GM23338 (cell line): Measurements from ENCODE around the gene PHF21A. TPM values are rescaled to one million over a fixed set of nuclear protein-coding genes. Genes with fewer than 3 reads are reported as not detected.

ENCODE experiments used
- ATAC-seq: fragments of 200-7000 bp; cut with Tn5 transposase; 3 replicates; pipeline ENCODE4 v1.9.1; 2020
- DNase-seq: peaks from one replicate; pipeline ENCODE4 v3.0.0-alpha.2; 2015; ENCODE audit warnings: low spot score
- H2AFZ ChIP-seq: fragments of 200-600 bp; sonication (generic); 2 replicates; pipeline ENCODE4 v1.8.0; 2016; ENCODE audit warnings: antibody characterized with exemption, mild to moderate bottlenecking, moderate library complexity
- H3F3A ChIP-seq: fragments of 200-600 bp; sonication (generic); replicated peaks from 2 replicates; pipeline ENCODE4 v1.8.0; 2017; ENCODE audit warnings: antibody characterized with exemption, mixed run types, low read depth
- H3K27ac ChIP-seq: fragments of 200-600 bp; sonication (generic); 2 replicates; pipeline ENCODE4 v1.6.1; 2016; ENCODE audit warnings: low read depth
- H3K27me3 ChIP-seq: fragments of 200-600 bp; sonication (generic); 2 replicates; pipeline ENCODE4 v1.8.0; 2016; ENCODE audit warnings: mild to moderate bottlenecking, mixed run types, moderate library complexity; ENCODE audit not compliant: insufficient read depth
- H3K36me3 ChIP-seq: fragments of 200-600 bp; sonication (generic); 2 replicates; pipeline ENCODE4 v1.8.0; 2016; ENCODE audit warnings: mild to moderate bottlenecking; ENCODE audit not compliant: insufficient read depth
- H3K4me1 ChIP-seq: fragments of 200-600 bp; sonication (generic); 2 replicates; pipeline ENCODE4 v1.8.0; 2016; ENCODE audit warnings: mild to moderate bottlenecking, moderate library complexity; ENCODE audit not compliant: insufficient read depth
- H3K4me2 ChIP-seq: fragments of 200-600 bp; sonication (generic); 2 replicates; pipeline ENCODE4 v1.7.1; 2017; ENCODE audit warnings: mixed run types
- H3K4me3 ChIP-seq: fragments of 200-600 bp; sonication (generic); 2 replicates; pipeline ENCODE4 v1.6.1; 2016; ENCODE audit warnings: mixed run types
- H3K79me2 ChIP-seq: fragments of 200-600 bp; sonication (generic); replicated peaks from 2 replicates; pipeline ENCODE4 v1.8.0; 2017; ENCODE audit warnings: mild to moderate bottlenecking; ENCODE audit not compliant: insufficient read depth
- H3K9me2 ChIP-seq: fragments of 200-600 bp; sonication (generic); 2 replicates; pipeline ENCODE4 v1.8.0; 2017; ENCODE audit not compliant: insufficient read depth
- H4K20me1 ChIP-seq: fragments of 200-600 bp; sonication (generic); replicated peaks from 2 replicates; pipeline ENCODE4 v1.8.0; 2017; ENCODE audit warnings: mild to moderate bottlenecking; ENCODE audit not compliant: insufficient read depth
- H3K27ac Mint-ChIP-seq: 2 replicates; pipeline ENCODE4 v1.8.0; 2020; ENCODE audit warnings: inconsistent platforms, mild to moderate bottlenecking, moderate library complexity, mixed read lengths
- H3K27me3 Mint-ChIP-seq: 3 replicates; pipeline ENCODE4 v1.8.0; 2022; ENCODE audit warnings: low read depth, mild to moderate bottlenecking, moderate library complexity, mixed read lengths, inconsistent platforms; ENCODE audit not compliant: insufficient read depth, poor library complexity
- H3K36me3 Mint-ChIP-seq: 3 replicates; pipeline ENCODE4 v1.8.0; 2021; ENCODE audit warnings: low read depth, mild to moderate bottlenecking, inconsistent platforms, moderate library complexity, mixed read lengths
- H3K4me1 Mint-ChIP-seq: 3 replicates; pipeline ENCODE4 v1.8.0; 2020; ENCODE audit warnings: mild to moderate bottlenecking, inconsistent platforms, mixed read lengths
- H3K4me3 Mint-ChIP-seq: 3 replicates; pipeline ENCODE4 v1.8.0; 2021; ENCODE audit warnings: moderate library complexity, mild to moderate bottlenecking, inconsistent platforms, mixed read lengths
- H3K9me3 Mint-ChIP-seq: 3 replicates; pipeline ENCODE4 v1.8.0; 2020; ENCODE audit warnings: moderate library complexity, mild to moderate bottlenecking, inconsistent platforms, mixed read lengths
- CREB1 ChIP-seq: fragments of 250-450 bp; sonication (Bioruptor Pico); IDR thresholded peaks from 2 replicates; pipeline ENCODE4 v1.5.0; 2020; ENCODE audit warnings: low read depth, mild to moderate bottlenecking, moderate library complexity
- EZH2 ChIP-seq: fragments of 200-600 bp; sonication (generic); IDR thresholded peaks from one replicate; pipeline ENCODE4 v1.8.0; 2017; ENCODE audit warnings: antibody characterized with exemption, mild to moderate bottlenecking, low read depth; ENCODE audit not compliant: unreplicated experiment
- EZH2phosphoT487 ChIP-seq: fragments of 200-600 bp; sonication (generic); IDR thresholded peaks from one replicate; pipeline ENCODE4 v1.8.1; 2018; ENCODE audit warnings: antibody characterized with exemption; ENCODE audit not compliant: unreplicated experiment
- JUNB ChIP-seq: IDR thresholded peaks from one replicate; pipeline ENCODE4 v1.6.1; 2016; ENCODE audit warnings: antibody characterized with exemption; ENCODE audit not compliant: unreplicated experiment
- NANOG ChIP-seq: IDR thresholded peaks from 2 replicates; pipeline ENCODE4 v1.6.1; 2016; ENCODE audit warnings: antibody characterized with exemption, borderline replicate concordance
- POLR2AphosphoS5 ChIP-seq: IDR thresholded peaks from 2 replicates; pipeline ENCODE4 v1.6.1; 2016; ENCODE audit warnings: antibody characterized with exemption, low read depth
- STAT1 ChIP-seq: IDR thresholded peaks from one replicate; pipeline ENCODE4 v1.6.1; 2016; ENCODE audit warnings: antibody characterized with exemption; ENCODE audit not compliant: unreplicated experiment
- ZNF114 ChIP-seq: fragments of 250-450 bp; sonication (Bioruptor Pico); IDR thresholded peaks from 2 replicates; pipeline ENCODE4 v1.5.0; 2020; ENCODE audit warnings: mild to moderate bottlenecking, moderate library complexity
- ZNF331 ChIP-seq: fragments of 250-450 bp; sonication (Bioruptor Pico); IDR thresholded peaks from 2 replicates; pipeline ENCODE4 v1.5.0; 2020; ENCODE audit warnings: low read depth, mild to moderate bottlenecking, moderate library complexity
- polyA plus RNA-seq: library from polyadenylated mRNA; unstranded; fragments of >200 nt; fragmentation: Nextera tagmentation; extraction: Ambion mirVana; gene quantifications from 2 replicates; pipeline ENCODE4 v1.2.1, GENCODE V29; 2016
- total RNA-seq: library from RNA; depleted of rRNA; stranded (reverse); fragments of >200 nt; shearing (Covaris generic); gene quantifications from 2 replicates; pipeline ENCODE4 v1.2.3, GENCODE V29; 2014
- TF ChIP-seq, protein P1 (sequence below): IDR thresholded peaks from one replicate; pipeline ENCODE4 v1.6.1; 2018; ENCODE audit warnings: antibody characterized with exemption; ENCODE audit not compliant: unreplicated experiment
- TF ChIP-seq, protein P2 (sequence below): fragments of 250-450 bp; sonication (Bioruptor Pico); IDR thresholded peaks from 2 replicates; pipeline ENCODE4 v1.5.0; 2020; ENCODE audit warnings: mild to moderate bottlenecking, moderate library complexity
- TF ChIP-seq, protein P3 (sequence below): IDR thresholded peaks from 2 replicates; pipeline ENCODE4 v1.6.1; 2016; ENCODE audit warnings: antibody characterized with exemption
- TF ChIP-seq, protein P4 (sequence below), 2 experiments: fragments of 200-600 bp in 1 of 2; sonication (generic) in 1 of 2; conservative IDR thresholded peaks; 2 replicates each; pipeline versions ENCODE4 v1.5.1 to v1.6.1; 2016 to 2017; ENCODE audit warnings: antibody characterized with exemption in 2 of 2, low read depth in 2 of 2, mild to moderate bottlenecking in 2 of 2, moderate library complexity in 1 of 2

Gene PHF21A
- total and polyA plus RNA-seq, 2 experiments from 2014 or later = 21.7 to 23.6 TPM

DNA sequence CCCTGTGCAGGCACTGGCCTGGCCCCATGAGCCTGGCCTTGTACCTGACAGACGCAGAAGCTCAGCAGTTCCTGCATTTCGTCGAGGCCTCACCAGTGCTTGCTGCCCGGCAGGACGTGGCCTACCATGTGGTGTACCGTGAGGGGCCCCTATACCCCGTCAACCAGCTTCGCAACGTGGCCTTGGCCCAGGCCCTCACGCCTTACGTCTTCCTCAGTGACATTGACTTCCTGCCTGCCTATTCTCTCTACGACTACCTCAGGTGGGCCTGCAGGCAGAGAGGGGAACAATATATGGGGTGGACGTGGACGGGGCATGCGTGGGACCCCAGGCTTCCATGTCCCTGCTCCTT, 193.9 kb downstream of the PHF21A start:
- Histone ChIP-seq H3F3A (peaks cover 4% of the 10 kb centered on the region; the same call in 1 of the 2 replicates), H3K4me3 (no peak overlapping the region), H2AFZ (no peak overlapping the region), H3K4me1 (peaks cover 7% of the 10 kb centered on the region), H3K36me3 (no peaks in the 10 kb centered on the region), H3K79me2 (peaks cover 19% of the 10 kb centered on the region), H3K27ac (no peak overlapping the region), H3K9me2 (no peaks in the 10 kb centered on the region), H4K20me1 (peaks cover 9% of the 10 kb centered on the region; the same call in 1 of the 2 replicates), H3K27me3 (no peaks in the 10 kb centered on the region), H3K4me2 (no peak overlapping the region)
- H3K4me3 Mint-ChIP-seq = no peak overlapping the region
- H3K27me3 Mint-ChIP-seq = peaks cover 18% of the 10 kb centered on the region
- H3K4me1 Mint-ChIP-seq = peaks cover 17% of the 10 kb centered on the region
- TF ChIP-seq NANOG (no peak), EZH2phosphoT487 (no peak), JUNB (no peak), CREB1 (CRISPR knock-in tag) (no peak), STAT1 (no peak), EZH2 (no peak), POLR2AphosphoS5 (no peak), ZNF114 (CRISPR knock-in tag) (no peak), ZNF331 (CRISPR knock-in tag) (no peak)
- TF ChIP-seq, protein P1, sequence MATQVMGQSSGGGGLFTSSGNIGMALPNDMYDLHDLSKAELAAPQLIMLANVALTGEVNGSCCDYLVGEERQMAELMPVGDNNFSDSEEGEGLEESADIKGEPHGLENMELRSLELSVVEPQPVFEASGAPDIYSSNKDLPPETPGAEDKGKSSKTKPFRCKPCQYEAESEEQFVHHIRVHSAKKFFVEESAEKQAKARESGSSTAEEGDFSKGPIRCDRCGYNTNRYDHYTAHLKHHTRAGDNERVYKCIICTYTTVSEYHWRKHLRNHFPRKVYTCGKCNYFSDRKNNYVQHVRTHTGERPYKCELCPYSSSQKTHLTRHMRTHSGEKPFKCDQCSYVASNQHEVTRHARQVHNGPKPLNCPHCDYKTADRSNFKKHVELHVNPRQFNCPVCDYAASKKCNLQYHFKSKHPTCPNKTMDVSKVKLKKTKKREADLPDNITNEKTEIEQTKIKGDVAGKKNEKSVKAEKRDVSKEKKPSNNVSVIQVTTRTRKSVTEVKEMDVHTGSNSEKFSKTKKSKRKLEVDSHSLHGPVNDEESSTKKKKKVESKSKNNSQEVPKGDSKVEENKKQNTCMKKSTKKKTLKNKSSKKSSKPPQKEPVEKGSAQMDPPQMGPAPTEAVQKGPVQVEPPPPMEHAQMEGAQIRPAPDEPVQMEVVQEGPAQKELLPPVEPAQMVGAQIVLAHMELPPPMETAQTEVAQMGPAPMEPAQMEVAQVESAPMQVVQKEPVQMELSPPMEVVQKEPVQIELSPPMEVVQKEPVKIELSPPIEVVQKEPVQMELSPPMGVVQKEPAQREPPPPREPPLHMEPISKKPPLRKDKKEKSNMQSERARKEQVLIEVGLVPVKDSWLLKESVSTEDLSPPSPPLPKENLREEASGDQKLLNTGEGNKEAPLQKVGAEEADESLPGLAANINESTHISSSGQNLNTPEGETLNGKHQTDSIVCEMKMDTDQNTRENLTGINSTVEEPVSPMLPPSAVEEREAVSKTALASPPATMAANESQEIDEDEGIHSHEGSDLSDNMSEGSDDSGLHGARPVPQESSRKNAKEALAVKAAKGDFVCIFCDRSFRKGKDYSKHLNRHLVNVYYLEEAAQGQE = no peak
- TF ChIP-seq, protein P2, sequence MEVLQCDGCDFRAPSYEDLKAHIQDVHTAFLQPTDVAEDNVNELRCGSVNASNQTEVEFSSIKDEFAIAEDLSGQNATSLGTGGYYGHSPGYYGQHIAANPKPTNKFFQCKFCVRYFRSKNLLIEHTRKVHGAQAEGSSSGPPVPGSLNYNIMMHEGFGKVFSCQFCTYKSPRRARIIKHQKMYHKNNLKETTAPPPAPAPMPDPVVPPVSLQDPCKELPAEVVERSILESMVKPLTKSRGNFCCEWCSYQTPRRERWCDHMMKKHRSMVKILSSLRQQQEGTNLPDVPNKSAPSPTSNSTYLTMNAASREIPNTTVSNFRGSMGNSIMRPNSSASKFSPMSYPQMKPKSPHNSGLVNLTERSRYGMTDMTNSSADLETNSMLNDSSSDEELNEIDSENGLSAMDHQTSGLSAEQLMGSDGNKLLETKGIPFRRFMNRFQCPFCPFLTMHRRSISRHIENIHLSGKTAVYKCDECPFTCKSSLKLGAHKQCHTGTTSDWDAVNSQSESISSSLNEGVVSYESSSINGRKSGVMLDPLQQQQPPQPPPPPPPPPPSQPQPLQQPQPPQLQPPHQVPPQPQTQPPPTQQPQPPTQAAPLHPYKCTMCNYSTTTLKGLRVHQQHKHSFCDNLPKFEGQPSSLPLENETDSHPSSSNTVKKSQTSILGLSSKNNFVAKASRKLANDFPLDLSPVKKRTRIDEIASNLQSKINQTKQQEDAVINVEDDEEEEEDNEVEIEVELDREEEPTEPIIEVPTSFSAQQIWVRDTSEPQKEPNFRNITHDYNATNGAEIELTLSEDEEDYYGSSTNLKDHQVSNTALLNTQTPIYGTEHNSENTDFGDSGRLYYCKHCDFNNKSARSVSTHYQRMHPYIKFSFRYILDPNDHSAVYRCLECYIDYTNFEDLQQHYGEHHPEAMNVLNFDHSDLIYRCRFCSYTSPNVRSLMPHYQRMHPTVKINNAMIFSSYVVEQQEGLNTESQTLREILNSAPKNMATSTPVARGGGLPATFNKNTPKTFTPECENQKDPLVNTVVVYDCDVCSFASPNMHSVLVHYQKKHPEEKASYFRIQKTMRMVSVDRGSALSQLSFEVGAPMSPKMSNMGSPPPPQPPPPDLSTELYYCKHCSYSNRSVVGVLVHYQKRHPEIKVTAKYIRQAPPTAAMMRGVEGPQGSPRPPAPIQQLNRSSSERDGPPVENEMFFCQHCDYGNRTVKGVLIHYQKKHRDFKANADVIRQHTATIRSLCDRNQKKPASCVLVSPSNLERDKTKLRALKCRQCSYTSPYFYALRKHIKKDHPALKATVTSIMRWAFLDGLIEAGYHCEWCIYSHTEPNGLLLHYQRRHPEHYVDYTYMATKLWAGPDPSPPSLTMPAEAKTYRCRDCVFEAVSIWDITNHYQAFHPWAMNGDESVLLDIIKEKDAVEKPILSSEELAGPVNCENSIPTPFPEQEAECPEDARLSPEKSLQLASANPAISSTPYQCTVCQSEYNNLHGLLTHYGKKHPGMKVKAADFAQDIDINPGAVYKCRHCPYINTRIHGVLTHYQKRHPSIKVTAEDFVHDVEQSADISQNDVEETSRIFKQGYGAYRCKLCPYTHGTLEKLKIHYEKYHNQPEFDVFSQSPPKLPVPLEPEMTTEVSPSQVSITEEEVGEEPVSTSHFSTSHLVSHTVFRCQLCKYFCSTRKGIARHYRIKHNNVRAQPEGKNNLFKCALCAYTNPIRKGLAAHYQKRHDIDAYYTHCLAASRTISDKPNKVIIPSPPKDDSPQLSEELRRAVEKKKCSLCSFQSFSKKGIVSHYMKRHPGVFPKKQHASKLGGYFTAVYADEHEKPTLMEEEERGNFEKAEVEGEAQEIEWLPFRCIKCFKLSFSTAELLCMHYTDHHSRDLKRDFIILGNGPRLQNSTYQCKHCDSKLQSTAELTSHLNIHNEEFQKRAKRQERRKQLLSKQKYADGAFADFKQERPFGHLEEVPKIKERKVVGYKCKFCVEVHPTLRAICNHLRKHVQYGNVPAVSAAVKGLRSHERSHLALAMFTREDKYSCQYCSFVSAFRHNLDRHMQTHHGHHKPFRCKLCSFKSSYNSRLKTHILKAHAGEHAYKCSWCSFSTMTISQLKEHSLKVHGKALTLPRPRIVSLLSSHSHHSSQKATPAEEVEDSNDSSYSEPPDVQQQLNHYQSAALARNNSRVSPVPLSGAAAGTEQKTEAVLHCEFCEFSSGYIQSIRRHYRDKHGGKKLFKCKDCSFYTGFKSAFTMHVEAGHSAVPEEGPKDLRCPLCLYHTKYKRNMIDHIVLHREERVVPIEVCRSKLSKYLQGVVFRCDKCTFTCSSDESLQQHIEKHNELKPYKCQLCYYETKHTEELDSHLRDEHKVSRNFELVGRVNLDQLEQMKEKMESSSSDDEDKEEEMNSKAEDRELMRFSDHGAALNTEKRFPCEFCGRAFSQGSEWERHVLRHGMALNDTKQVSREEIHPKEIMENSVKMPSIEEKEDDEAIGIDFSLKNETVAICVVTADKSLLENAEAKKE = no peak
- TF ChIP-seq, protein P3, sequence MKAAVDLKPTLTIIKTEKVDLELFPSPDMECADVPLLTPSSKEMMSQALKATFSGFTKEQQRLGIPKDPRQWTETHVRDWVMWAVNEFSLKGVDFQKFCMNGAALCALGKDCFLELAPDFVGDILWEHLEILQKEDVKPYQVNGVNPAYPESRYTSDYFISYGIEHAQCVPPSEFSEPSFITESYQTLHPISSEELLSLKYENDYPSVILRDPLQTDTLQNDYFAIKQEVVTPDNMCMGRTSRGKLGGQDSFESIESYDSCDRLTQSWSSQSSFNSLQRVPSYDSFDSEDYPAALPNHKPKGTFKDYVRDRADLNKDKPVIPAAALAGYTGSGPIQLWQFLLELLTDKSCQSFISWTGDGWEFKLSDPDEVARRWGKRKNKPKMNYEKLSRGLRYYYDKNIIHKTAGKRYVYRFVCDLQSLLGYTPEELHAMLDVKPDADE = no peak
- TF ChIP-seq, protein P4, sequence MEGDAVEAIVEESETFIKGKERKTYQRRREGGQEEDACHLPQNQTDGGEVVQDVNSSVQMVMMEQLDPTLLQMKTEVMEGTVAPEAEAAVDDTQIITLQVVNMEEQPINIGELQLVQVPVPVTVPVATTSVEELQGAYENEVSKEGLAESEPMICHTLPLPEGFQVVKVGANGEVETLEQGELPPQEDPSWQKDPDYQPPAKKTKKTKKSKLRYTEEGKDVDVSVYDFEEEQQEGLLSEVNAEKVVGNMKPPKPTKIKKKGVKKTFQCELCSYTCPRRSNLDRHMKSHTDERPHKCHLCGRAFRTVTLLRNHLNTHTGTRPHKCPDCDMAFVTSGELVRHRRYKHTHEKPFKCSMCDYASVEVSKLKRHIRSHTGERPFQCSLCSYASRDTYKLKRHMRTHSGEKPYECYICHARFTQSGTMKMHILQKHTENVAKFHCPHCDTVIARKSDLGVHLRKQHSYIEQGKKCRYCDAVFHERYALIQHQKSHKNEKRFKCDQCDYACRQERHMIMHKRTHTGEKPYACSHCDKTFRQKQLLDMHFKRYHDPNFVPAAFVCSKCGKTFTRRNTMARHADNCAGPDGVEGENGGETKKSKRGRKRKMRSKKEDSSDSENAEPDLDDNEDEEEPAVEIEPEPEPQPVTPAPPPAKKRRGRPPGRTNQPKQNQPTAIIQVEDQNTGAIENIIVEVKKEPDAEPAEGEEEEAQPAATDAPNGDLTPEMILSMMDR (conservative IDR thresholded peaks at IDR 0.05; ENCODE audit: low read depth in 2 of 2) = no peak
- ATAC-seq (no peak), DNase-seq (no peak)
- H3K9me3 Mint-ChIP-seq = no peaks in the 10 kb centered on the region; the same call in 2 of the 3 replicates
- no peak overlapping the region for H3K27ac Mint-ChIP-seq
- H3K36me3 Mint-ChIP-seq = peaks cover 49% of the 10 kb centered on the region
